Sigmoid colon (tissue), 4 donors: ENCODE measurements around the gene FBXL7.

Experiments
- CTCF ChIP-seq, 4 experiments: fragments of 450-650 bp in 3 of 4; fragments of 200-600 bp in 1 of 4; IDR thresholded peaks; one replicate each; pipeline ENCODE4 v1.5.1; 2016 to 2019; ENCODE audit warnings: antibody characterized with exemption in 4 of 4, mild to moderate bottlenecking in 3 of 4, moderate library complexity in 2 of 4
- EP300 ChIP-seq, 4 donors: sonication (generic); formaldehyde crosslinking; IDR thresholded peaks; one replicate each; pipeline ENCODE4 v1.6.1; 2017; ENCODE audit warnings: antibody characterized with exemption in 4 of 4
- POLR2A ChIP-seq, 2 donors: fragments of 450-650 bp; IDR thresholded peaks; one replicate each; pipeline ENCODE4 v1.6.1; 2016; ENCODE audit warnings: antibody characterized with exemption in 2 of 2, mild to moderate bottlenecking in 2 of 2, moderate library complexity in 2 of 2

GRCh38 chr5:15687401-15687800 lies 187.4 kb downstream of the FBXL7 start:
- no peak for TF ChIP-seq CTCF (IDR thresholded peaks at IDR 0.05)
- TF ChIP-seq EP300 (IDR thresholded peaks at IDR 0.05): no peak
- TF ChIP-seq POLR2A (IDR thresholded peaks at IDR 0.05): no peak
